Measurements from ENCODE around the gene MAGI2. TPM values are rescaled to one million over a fixed set of nuclear protein-coding genes. Genes with fewer than 3 reads are reported as not detected.

MAGI2 gene
- total RNA-seq, 1 experiment from 2014 or later = 14.3 TPM

- H3T11ph ChIP-seq (ENCODE audit: low read length) = no peak overlapping the region
- H3K23me2 ChIP-seq (ENCODE audit: insufficient read length, low read depth, low read length, poor library complexity, severe bottlenecking) = no peaks in the 10 kb centered on the region
- no peak overlapping the region for H2BK5ac ChIP-seq (ENCODE audit: insufficient read length, low read length)
- DNase-seq = no peak
- no peaks in the 10 kb centered on the region for H3K27me3 ChIP-seq (ENCODE audit: insufficient read depth, low read length)
- H3K79me2 ChIP-seq (ENCODE audit: insufficient read depth, low read length) = no peaks in the 10 kb centered on the region
- H3K36me3 Mint-ChIP-seq (ENCODE audit: insufficient read depth in 1 of 3, low read depth in 3 of 3) = no peaks in the 10 kb centered on the region
- H3K56ac ChIP-seq (ENCODE audit: insufficient read length, low read depth, low read length) = no peak overlapping the region
- no peak overlapping the region for H3K14ac ChIP-seq (ENCODE audit: insufficient read depth, low read length)
- H3K9ac ChIP-seq (ENCODE audit: extremely low read depth, insufficient read length, low read length) = no peak overlapping the region
- no peaks in the 10 kb centered on the region for H3K9me3 ChIP-seq (ENCODE audit: control insufficient read depth, low read depth, low read length)
- no peak for TF ChIP-seq CTCF (conservative IDR thresholded peaks at IDR 0.05)
- H3K27me3 Mint-ChIP-seq (ENCODE audit: low read depth) = peaks cover 2% of the 10 kb centered on the region; the same call in 1 of the 2 replicates
- no peak overlapping the region for H3K27ac ChIP-seq (ENCODE audit: insufficient read length, low read depth, low read length)
- H4K8ac ChIP-seq (replicated peaks; ENCODE audit: insufficient read length, low read depth, low read length) = no peak overlapping the region
- no peak overlapping the region for H3K4me2 ChIP-seq (ENCODE audit: insufficient read depth, insufficient read length, low read length)
- no peak overlapping the region for H3K4me3 Mint-ChIP-seq
- no CpG with 5 or more reads among the region's 3 CpGs for WGBS (ENCODE audit: extremely low coverage, insufficient read length, low lambda C conversion rate)
- no peak overlapping the region for H3K4ac ChIP-seq (ENCODE audit: low read depth, low read length)
- H2BK12ac ChIP-seq (ENCODE audit: insufficient read length, low read depth, low read length) = no peak overlapping the region
- no peak overlapping the region for H2BK15ac ChIP-seq (ENCODE audit: low read depth, low read length)
- H3K9me3 Mint-ChIP-seq = no peaks in the 10 kb centered on the region
- H4K5ac ChIP-seq (ENCODE audit: insufficient read length, low read depth, low read length) = no peak overlapping the region
- no peak overlapping the region for H3K18ac ChIP-seq (ENCODE audit: insufficient read length, low read depth, low read length)
- H3K4me1 Mint-ChIP-seq = no peaks in the 10 kb centered on the region
- no peaks in the 10 kb centered on the region for H3K4me1 ChIP-seq (ENCODE audit: insufficient read depth, low read length)
- H2AFZ ChIP-seq (ENCODE audit: low read length) = no peak overlapping the region
- no peak overlapping the region for H4K91ac ChIP-seq (ENCODE audit: insufficient read length, low read depth, low read length)
- H3K23ac ChIP-seq (ENCODE audit: insufficient read length, low read depth, low read length) = no peak overlapping the region
- H2BK120ac ChIP-seq (ENCODE audit: low read depth, low read length, poor library complexity, severe bottlenecking) = no peak overlapping the region
- H2AK5ac ChIP-seq (ENCODE audit: insufficient read length, low read length) = no peak overlapping the region
- no peaks in the 10 kb centered on the region for H4K20me1 ChIP-seq (ENCODE audit: control insufficient read depth, insufficient read depth, insufficient read length)
- no peak overlapping the region for H3K27ac Mint-ChIP-seq
- no peak overlapping the region for H2BK20ac ChIP-seq (ENCODE audit: low read depth, low read length, poor library complexity, severe bottlenecking)
- H3K79me1 ChIP-seq (ENCODE audit: insufficient read depth, low read depth, low read length, poor library complexity, severe bottlenecking) = no peaks in the 10 kb centered on the region
Measured at GRCh38 chr7:79137942-79138341, 315.5 kb downstream of the MAGI2 start.
